ENCODE data around the gene MOV10.

MOV10 gene

GRCh38 chr1:112700290-112701226 lies 26.1 kb downstream of the MOV10 start:
- peak; percentile 73 for DNase-seq

GRCh38 chr1:112701227-112702066 lies 27.0 kb downstream of the MOV10 start:
- no peak for DNase-seq

- DNase-seq = no peak
These were observed 27.6 kb downstream of the MOV10 start for GRCh38 chr1:112702067-112702395.

GRCh38 chr1:112702420-112703261 lies 28.2 kb downstream of the MOV10 start:
- DNase-seq = no peak

GRCh38 chr1:112703706-112704105 lies 29.2 kb downstream of the MOV10 start:
- DNase-seq = no peak

- DNase-seq = peak; percentile 19
These were observed 30.0 kb downstream of the MOV10 start for GRCh38 chr1:112704391-112704933.

- peak; percentile 43 for DNase-seq
These were observed 30.6 kb downstream of the MOV10 start for GRCh38 chr1:112704934-112705627.

- DNase-seq = peak; percentile 55
These were observed 32.2 kb downstream of the MOV10 start, which contains the start of gene RHOC for GRCh38 chr1:112706505-112707220. Gene RHOC, minus strand, starts transcription at chr1:112707127. Its CDS starts 3,328 bp downstream, at chr1:112703799.

- DNase-seq = peak; percentile 74
These were observed 33.0 kb downstream of the MOV10 start for GRCh38 chr1:112707221-112708001.

- no peak for DNase-seq
These were observed 33.6 kb downstream of the MOV10 start for GRCh38 chr1:112708002-112708448.

- DNase-seq = no peak
These were observed 34.0 kb downstream of the MOV10 start for GRCh38 chr1:112708489-112708888.

GRCh38 chr1:112710159-112710558 lies 35.7 kb downstream of the MOV10 start:
- DNase-seq = no peak

GRCh38 chr1:112710586-112710985 lies 36.1 kb downstream of the MOV10 start:
- no peak for DNase-seq

- no peak for DNase-seq
These were observed 36.6 kb downstream of the MOV10 start for GRCh38 chr1:112711041-112711440.

GRCh38 chr1:112711670-112712069 lies 37.2 kb downstream of the MOV10 start:
- no peak for DNase-seq

GRCh38 chr1:112712191-112712590 lies 37.7 kb downstream of the MOV10 start:
- DNase-seq = no peak

GRCh38 chr1:112712701-112713128 lies 38.3 kb downstream of the MOV10 start:
- DNase-seq = no peak

- DNase-seq = no peak
These were observed 39.2 kb downstream of the MOV10 start for GRCh38 chr1:112713466-112714312.

Measured in CD4-positive, alpha-beta T cell treated with Interleukin-17A for 4 hours (primary cell).